Measurements from ENCODE around the gene NAPA. TPM values are rescaled to one million over a fixed set of nuclear protein-coding genes. Genes with fewer than 3 reads are reported as not detected.
A peak's percentile ranks its signal among the peaks of the same experiment; 100 is the strongest.
"Not testable (repeated sequence)": the region's sequence is repeated elsewhere in the genome, so short reads cannot be mapped to it uniquely, and the experiment has no call there.

Gene NAPA
- polyA plus RNA-seq, 1 experiment = 84.1 TPM

DNA sequence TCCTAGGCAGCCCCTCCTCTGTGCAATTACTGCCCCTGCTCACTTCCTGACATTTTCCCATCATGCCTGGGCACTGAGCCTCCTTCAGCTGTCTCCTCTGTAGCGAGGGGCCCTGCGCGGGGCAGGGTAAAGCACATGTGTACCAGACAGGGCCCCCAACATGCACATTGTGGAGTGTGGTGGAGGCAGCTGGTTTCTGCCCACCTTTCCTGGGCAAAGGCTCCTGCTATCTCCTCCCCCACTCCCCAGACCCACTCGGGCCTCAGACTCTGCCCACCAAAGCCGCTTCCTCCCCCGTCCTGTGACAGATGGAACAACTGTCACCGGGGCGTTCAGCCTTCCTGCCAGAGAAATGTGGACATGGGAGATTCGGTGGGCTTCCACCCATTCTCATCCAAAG, 28.0 kb downstream of the NAPA start:
- TF ChIP-seq, protein P1, sequence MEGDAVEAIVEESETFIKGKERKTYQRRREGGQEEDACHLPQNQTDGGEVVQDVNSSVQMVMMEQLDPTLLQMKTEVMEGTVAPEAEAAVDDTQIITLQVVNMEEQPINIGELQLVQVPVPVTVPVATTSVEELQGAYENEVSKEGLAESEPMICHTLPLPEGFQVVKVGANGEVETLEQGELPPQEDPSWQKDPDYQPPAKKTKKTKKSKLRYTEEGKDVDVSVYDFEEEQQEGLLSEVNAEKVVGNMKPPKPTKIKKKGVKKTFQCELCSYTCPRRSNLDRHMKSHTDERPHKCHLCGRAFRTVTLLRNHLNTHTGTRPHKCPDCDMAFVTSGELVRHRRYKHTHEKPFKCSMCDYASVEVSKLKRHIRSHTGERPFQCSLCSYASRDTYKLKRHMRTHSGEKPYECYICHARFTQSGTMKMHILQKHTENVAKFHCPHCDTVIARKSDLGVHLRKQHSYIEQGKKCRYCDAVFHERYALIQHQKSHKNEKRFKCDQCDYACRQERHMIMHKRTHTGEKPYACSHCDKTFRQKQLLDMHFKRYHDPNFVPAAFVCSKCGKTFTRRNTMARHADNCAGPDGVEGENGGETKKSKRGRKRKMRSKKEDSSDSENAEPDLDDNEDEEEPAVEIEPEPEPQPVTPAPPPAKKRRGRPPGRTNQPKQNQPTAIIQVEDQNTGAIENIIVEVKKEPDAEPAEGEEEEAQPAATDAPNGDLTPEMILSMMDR (IDR thresholded peaks at IDR 0.05; ENCODE audit: low read depth, low read length) = no peak
- DNase-seq (ENCODE audit: low read depth, low spot score) = no peak
- ChIA-PET CTCF (no interaction called here), POLR2A (interaction anchor here (0.6 kb wide), 1 partner anchor 111 kb away, joined by 3 read pairs; no protein-coding TSS in a partner anchor)
- no peak overlapping the region for H3K4me3 ChIP-seq (ENCODE audit: low read depth, low read length)
- H3K27me3 ChIP-seq (ENCODE audit: control insufficient read depth, insufficient read depth, low read length) = no peaks in the 10 kb centered on the region
- no peaks in the 10 kb centered on the region for H3K9me3 ChIP-seq (ENCODE audit: control insufficient read depth, insufficient read depth, low read length)
- H3K27ac ChIP-seq (ENCODE audit: low read depth, low read length) = no peak overlapping the region

DNA sequence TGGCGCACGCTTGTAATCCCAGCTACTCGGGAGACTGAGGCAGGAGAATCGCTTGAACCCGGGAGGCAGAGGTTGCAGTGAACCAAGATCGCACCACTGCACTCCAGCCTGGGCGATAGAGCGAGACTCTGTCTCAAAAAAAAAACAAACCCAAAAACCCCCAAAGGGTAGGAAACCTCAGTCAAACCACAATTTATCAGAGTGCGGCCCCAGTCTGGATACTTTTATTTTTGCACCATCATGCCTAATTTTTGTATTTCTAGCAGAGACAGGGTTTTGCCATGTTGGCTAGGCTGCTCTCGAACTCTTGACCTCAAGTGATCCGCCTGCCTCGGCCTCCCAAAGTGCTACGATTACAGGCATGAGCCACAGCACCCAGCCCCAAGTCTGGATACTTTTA, 28.6 kb downstream of the NAPA start:
- H3K9me3 ChIP-seq (ENCODE audit: control insufficient read depth, insufficient read depth, low read length); CTCF ChIA-PET; H3K27ac ChIP-seq (ENCODE audit: low read depth, low read length); H3K27me3 ChIP-seq (ENCODE audit: control insufficient read depth, insufficient read depth, low read length); DNase-seq (ENCODE audit: low read depth, low spot score); POLR2A ChIA-PET; H3K4me3 ChIP-seq (ENCODE audit: low read depth, low read length): not testable (repeated sequence)

DNA sequence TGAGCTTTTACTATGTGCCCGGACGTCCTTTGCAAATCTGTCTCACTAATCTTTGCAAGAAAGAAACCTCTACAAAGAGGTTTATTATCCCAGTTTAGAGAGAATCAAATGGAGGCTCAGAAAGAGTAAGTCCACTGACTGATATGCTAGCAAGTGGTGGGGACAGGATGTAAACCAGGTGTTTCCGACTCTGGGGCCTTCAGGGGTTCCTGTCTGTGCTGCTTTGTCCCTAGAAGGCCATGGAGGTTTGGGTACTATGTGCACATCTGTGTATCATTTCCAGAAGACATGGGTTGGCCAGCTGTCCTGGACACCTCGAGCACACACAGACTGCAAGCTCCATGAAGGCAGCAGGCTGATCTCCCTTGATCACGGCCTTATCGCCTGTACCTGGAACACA, 29.7 kb downstream of the NAPA start:
- Histone ChIP-seq H3K4me3 (ENCODE audit: low read depth, low read length) (no peak overlapping the region), H3K27me3 (ENCODE audit: control insufficient read depth, insufficient read depth, low read length) (no peaks in the 10 kb centered on the region), H3K9me3 (ENCODE audit: control insufficient read depth, insufficient read depth, low read length) (no peaks in the 10 kb centered on the region; the same call in 1 of the 2 replicates), H3K27ac (ENCODE audit: low read depth, low read length) (no peak overlapping the region)
- ChIA-PET POLR2A (no interaction called here), CTCF (no interaction called here)
- DNase-seq (ENCODE audit: low read depth, low spot score) = no peak
- TF ChIP-seq, protein P1 (IDR thresholded peaks at IDR 0.05; ENCODE audit: low read depth, low read length) = no peak

DNA sequence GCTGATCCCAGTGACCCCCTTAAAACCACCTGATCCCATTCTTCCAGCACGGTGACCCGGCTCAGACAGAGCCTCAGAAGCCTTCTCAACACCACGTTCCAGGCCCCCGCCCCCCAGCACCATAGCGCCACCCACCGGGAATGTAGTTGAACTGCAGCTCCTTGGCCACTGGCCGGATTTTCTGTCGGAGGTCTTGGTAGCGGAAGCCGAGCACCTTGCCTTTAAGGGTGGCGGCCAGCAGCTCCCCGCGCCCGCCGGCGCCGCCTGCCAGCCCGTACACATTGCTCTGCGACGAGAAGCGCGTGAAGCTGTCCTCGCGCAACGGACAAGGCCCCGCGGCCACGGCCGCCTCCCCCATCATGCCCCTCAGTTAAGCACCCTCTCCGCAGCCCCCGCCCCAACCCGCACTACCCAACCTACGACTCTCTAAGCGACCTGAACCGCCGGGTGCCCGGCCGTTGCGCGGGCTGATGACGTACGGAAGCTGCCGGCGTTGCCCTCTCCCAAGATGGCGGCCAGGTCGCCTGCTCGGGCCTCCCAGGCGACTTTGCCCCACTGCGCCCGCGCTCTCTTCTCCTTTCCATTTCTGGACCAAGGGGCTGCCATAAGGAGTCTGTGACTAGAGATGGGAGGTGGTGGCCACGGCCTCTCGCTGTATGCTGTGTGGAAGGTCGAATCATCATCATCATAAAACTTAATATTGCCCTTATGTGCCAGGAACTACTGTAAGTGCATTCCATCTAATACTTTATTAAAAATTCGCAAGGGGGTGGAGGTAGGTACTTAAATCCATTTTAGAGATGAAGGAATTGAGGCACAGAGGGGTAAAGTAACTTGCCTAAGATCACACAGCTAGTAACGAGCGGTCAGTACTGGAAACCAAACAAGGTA, 30.8 kb downstream of the NAPA start, which contains the start of gene KPTN:
TSS of gene KPTN (minus strand) at position 420 of the 891 bp plus-strand sequence. CDS start at position 361, 59 bp downstream.
- Histone ChIP-seq H3K9me3 (ENCODE audit: control insufficient read depth, insufficient read depth, low read length) (no peaks in the 10 kb centered on the region; the same call in 1 of the 2 replicates), H3K4me3 (ENCODE audit: low read depth, low read length) (peak within 1 kb of the TSS; percentile 80), H3K27ac (ENCODE audit: low read depth, low read length) (peak within 1 kb of the TSS; percentile 83), H3K27me3 (ENCODE audit: control insufficient read depth, insufficient read depth, low read length) (no peaks in the 10 kb centered on the region)
- TF ChIP-seq, protein P1 (IDR thresholded peaks at IDR 0.05; ENCODE audit: low read depth, low read length) = peak; percentile 97
- CTCF ChIA-PET = interaction anchor here (0.5 to 1.8 kb wide), 16 partner anchors 9 to 222 kb away, joined by 3 to 13 read pairs (median 4); no protein-coding TSS in a partner anchor
- POLR2A ChIA-PET = interaction anchor here (0.6 to 1.7 kb wide), 14 partner anchors 10 to 223 kb away, joined by 3 to 10 read pairs (median 4); partner anchors contain the start of genes DHX34, NAPA and SLC8A2
- DNase-seq (ENCODE audit: low read depth, low spot score) = peak; percentile 78

DNA sequence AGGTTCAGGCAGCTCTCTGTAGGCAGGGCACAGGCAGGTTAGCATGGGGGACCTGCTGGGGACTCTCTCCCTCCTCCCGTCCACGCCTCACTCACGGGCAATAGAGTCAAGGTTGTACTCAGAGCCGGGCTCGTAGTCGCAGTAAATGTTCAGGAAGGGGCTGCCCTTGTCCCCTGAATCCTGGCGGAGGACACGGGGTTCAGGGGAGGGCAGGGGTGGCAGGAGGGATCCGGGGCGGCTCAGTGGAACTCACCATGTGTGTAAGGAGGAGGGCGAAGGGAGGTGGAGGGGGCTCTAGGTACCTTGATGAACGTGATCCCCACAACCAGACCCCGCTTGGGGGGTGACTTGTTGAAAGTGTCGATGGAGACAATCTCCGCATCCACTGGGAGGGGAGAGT, 31.7 kb downstream of the NAPA start:
- Histone ChIP-seq H3K9me3 (ENCODE audit: control insufficient read depth, insufficient read depth, low read length) (no peaks in the 10 kb centered on the region; the same call in 1 of the 2 replicates), H3K27ac (ENCODE audit: low read depth, low read length) (peak overlapping the region; percentile 2), H3K27me3 (ENCODE audit: control insufficient read depth, insufficient read depth, low read length) (no peaks in the 10 kb centered on the region), H3K4me3 (ENCODE audit: low read depth, low read length) (peak overlapping the region; percentile 80)
- DNase-seq (ENCODE audit: low read depth, low spot score) = no peak
- TF ChIP-seq, protein P1 (IDR thresholded peaks at IDR 0.05; ENCODE audit: low read depth, low read length) = no peak
- POLR2A ChIA-PET = interaction anchor here (0.6 to 1.7 kb wide), 9 partner anchors 9 to 134 kb away, joined by 3 to 10 read pairs (median 4); partner anchors contain the start of genes DHX34, NAPA and SLC8A2
- CTCF ChIA-PET = interaction anchor here (1.0 to 1.8 kb wide), 6 partner anchors 15 to 217 kb away, joined by 3 to 9 read pairs (median 5); no protein-coding TSS in a partner anchor
